ENCODE results near the gene GET3. TPM values are rescaled to one million over a fixed set of nuclear protein-coding genes. Genes with fewer than 3 reads are reported as not detected.

Gene GET3
- total and polyA plus RNA-seq, 5 donors from 2014 or later = 37.9 to 91.2 (median 72.7) TPM

- peak overlapping the region; percentile 38 to 93 (median 84) for H3K27ac Mint-ChIP-seq
- H3K36me3 Mint-ChIP-seq = peaks cover 9% of the 10 kb centered on the region
- peak overlapping the region; percentile 85 to 93 (median 90) for H3K4me3 Mint-ChIP-seq
- no peak for ATAC-seq (ENCODE audit: low read depth in 2 of 2)
- peaks cover 0 to 4% (median 0%) of the 10 kb centered on the region in 7 donors for H3K9me3 Mint-ChIP-seq
- Histone ChIP-seq H3K36me3 (ENCODE audit: control insufficient read depth, insufficient read depth, low read length) (peaks cover 8% of the 10 kb centered on the region), H3K27ac (ENCODE audit: insufficient read depth, low read length, poor library complexity, severe bottlenecking) (peak overlapping the region; percentile 23), H3K9me3 (ENCODE audit: control insufficient read depth in 2 of 2, low read length in 2 of 2) (no peaks in the 10 kb centered on the region), H3K4me3 (ENCODE audit: low read depth, low read length) (peak overlapping the region; percentile 37), H3K4me1 (ENCODE audit: control insufficient read depth, insufficient read depth, low read length, poor library complexity, severe bottlenecking) (peaks cover 34% of the 10 kb centered on the region), H3K27me3 (ENCODE audit: control insufficient read depth, insufficient read depth, low read length) (no peaks in the 10 kb centered on the region)
- DNase-seq = no peak
- H3K27me3 Mint-ChIP-seq = peaks cover 7% of the 10 kb centered on the region
- H3K4me1 Mint-ChIP-seq = peaks cover 4 to 49% (median 35%) of the 10 kb centered on the region in 4 donors
These were observed 17.0 kb upstream of the GET3 start for GRCh38 chr19:12720296-12720695.

- Histone ChIP-seq H3K36me3 (ENCODE audit: control insufficient read depth, insufficient read depth, low read length) (peaks cover 7% of the 10 kb centered on the region), H3K27me3 (ENCODE audit: control insufficient read depth, insufficient read depth, low read length) (no peaks in the 10 kb centered on the region), H3K27ac (ENCODE audit: insufficient read depth, low read length, poor library complexity, severe bottlenecking) (peak overlapping the region; percentile 86), H3K4me1 (ENCODE audit: control insufficient read depth, insufficient read depth, low read length, poor library complexity, severe bottlenecking) (peaks cover 34% of the 10 kb centered on the region), H3K4me3 (ENCODE audit: low read depth, low read length) (peak overlapping the region; percentile 62), H3K9me3 (ENCODE audit: control insufficient read depth in 2 of 2, low read length in 2 of 2) (no peaks in the 10 kb centered on the region)
- Mint-ChIP-seq H3K9me3 (peaks cover 0 to 4% (median 0%) of the 10 kb centered on the region in 7 donors), H3K4me1 (peaks cover 4 to 49% (median 35%) of the 10 kb centered on the region in 4 donors), H3K27me3 (peaks cover 7% of the 10 kb centered on the region), H3K27ac (peak overlapping the region; percentile 92 to 97 (median 95)), H3K4me3 (peak overlapping the region; percentile 90 to 97 (median 94)), H3K36me3 (peaks cover 5% of the 10 kb centered on the region)
- ATAC-seq (ENCODE audit: low read depth in 2 of 2) = no peak
- DNase-seq = peak in 1 of 3 donors; percentile 51
These were observed 16.2 kb upstream of the GET3 start for GRCh38 chr19:12720851-12721655.

GRCh38 chr19:12721656-12722565, 15.4 kb upstream of the GET3 start:
- Histone ChIP-seq H3K9me3 (ENCODE audit: control insufficient read depth in 2 of 2, low read length in 2 of 2) (no peaks in the 10 kb centered on the region), H3K27me3 (ENCODE audit: control insufficient read depth, insufficient read depth, low read length) (no peaks in the 10 kb centered on the region), H3K27ac (ENCODE audit: insufficient read depth, low read length, poor library complexity, severe bottlenecking) (peak overlapping the region; percentile 86), H3K4me3 (ENCODE audit: low read depth, low read length) (peak overlapping the region; percentile 62), H3K4me1 (ENCODE audit: control insufficient read depth, insufficient read depth, low read length, poor library complexity, severe bottlenecking) (peaks cover 34% of the 10 kb centered on the region), H3K36me3 (ENCODE audit: control insufficient read depth, insufficient read depth, low read length) (peaks cover 7% of the 10 kb centered on the region)
- peaks cover 3% of the 10 kb centered on the region for H3K36me3 Mint-ChIP-seq
- DNase-seq = peak; percentile 48 to 63 (median 48)
- peaks cover 7% of the 10 kb centered on the region for H3K27me3 Mint-ChIP-seq
- peak overlapping the region; percentile 93 to 97 (median 94) for H3K4me3 Mint-ChIP-seq
- H3K4me1 Mint-ChIP-seq = peaks cover 9 to 50% (median 33%) of the 10 kb centered on the region in 4 donors
- peak in 1 of 2 donors; percentile 25 for ATAC-seq (ENCODE audit: low read depth in 2 of 2)
- peak overlapping the region; percentile 92 to 97 (median 95) for H3K27ac Mint-ChIP-seq
- H3K9me3 Mint-ChIP-seq = peaks cover 0 to 4% (median 0%) of the 10 kb centered on the region in 7 donors

- Histone ChIP-seq H3K4me1 (ENCODE audit: control insufficient read depth, insufficient read depth, low read length, poor library complexity, severe bottlenecking) (peaks cover 34% of the 10 kb centered on the region), H3K27ac (ENCODE audit: insufficient read depth, low read length, poor library complexity, severe bottlenecking) (peak overlapping the region; percentile 86), H3K36me3 (ENCODE audit: control insufficient read depth, insufficient read depth, low read length) (peaks cover 8% of the 10 kb centered on the region), H3K4me3 (ENCODE audit: low read depth, low read length) (peak overlapping the region; percentile 92), H3K9me3 (ENCODE audit: control insufficient read depth in 2 of 2, low read length in 2 of 2) (no peaks in the 10 kb centered on the region), H3K27me3 (ENCODE audit: control insufficient read depth, insufficient read depth, low read length) (no peaks in the 10 kb centered on the region)
- DNase-seq (peak; percentile 92 to 98 (median 93)), ATAC-seq (ENCODE audit: low read depth in 2 of 2) (peak; percentile 92 to 94)
- H3K4me3 Mint-ChIP-seq = peak overlapping the region; percentile 93 to 95 (median 94)
- peak overlapping the region; percentile 83 to 97 (median 94) for H3K27ac Mint-ChIP-seq
- peaks cover 7% of the 10 kb centered on the region for H3K27me3 Mint-ChIP-seq
- H3K4me1 Mint-ChIP-seq = peaks cover 9 to 50% (median 33%) of the 10 kb centered on the region in 4 donors
- H3K9me3 Mint-ChIP-seq = peaks cover 0 to 4% (median 0%) of the 10 kb centered on the region in 7 donors
- peaks cover 3% of the 10 kb centered on the region for H3K36me3 Mint-ChIP-seq
These were observed 14.5 kb upstream of the GET3 start for GRCh38 chr19:12722566-12723380.

GRCh38 chr19:12723381-12723640, 14.0 kb upstream of the GET3 start:
- H3K27ac ChIP-seq (ENCODE audit: insufficient read depth, low read length, poor library complexity, severe bottlenecking) = peak overlapping the region; percentile 86
- peaks cover 11% of the 10 kb centered on the region for H3K36me3 ChIP-seq (ENCODE audit: control insufficient read depth, insufficient read depth, low read length)
- H3K9me3 ChIP-seq (ENCODE audit: control insufficient read depth in 2 of 2, low read length in 2 of 2) = no peaks in the 10 kb centered on the region
- H3K36me3 Mint-ChIP-seq = peaks cover 3% of the 10 kb centered on the region
- peaks cover 34% of the 10 kb centered on the region for H3K4me1 ChIP-seq (ENCODE audit: control insufficient read depth, insufficient read depth, low read length, poor library complexity, severe bottlenecking)
- H3K27me3 ChIP-seq (ENCODE audit: control insufficient read depth, insufficient read depth, low read length) = no peaks in the 10 kb centered on the region
- peaks cover 0 to 4% (median 0%) of the 10 kb centered on the region in 7 donors for H3K9me3 Mint-ChIP-seq
- H3K27me3 Mint-ChIP-seq = peaks cover 7% of the 10 kb centered on the region
- peak overlapping the region; percentile 92 for H3K4me3 ChIP-seq (ENCODE audit: low read depth, low read length)
- H3K4me1 Mint-ChIP-seq = peaks cover 9 to 50% (median 33%) of the 10 kb centered on the region in 4 donors
- ATAC-seq (ENCODE audit: low read depth in 2 of 2) = no peak
- H3K27ac Mint-ChIP-seq = peak overlapping the region; percentile 83 to 97 (median 94)
- peak overlapping the region; percentile 93 to 95 (median 94) for H3K4me3 Mint-ChIP-seq
- peak in 1 of 3 donors; percentile 21 for DNase-seq

GRCh38 chr19:12723641-12724426, 13.5 kb upstream of the GET3 start, which contains the start of gene TNPO2:
Gene TNPO2 (minus strand): TSS chr19:12723932. CDS start chr19:12720977, 2,955 bp downstream.
- peak within 1 kb of the TSS; percentile 92 for H3K4me3 ChIP-seq (ENCODE audit: low read depth, low read length)
- Mint-ChIP-seq H3K27ac (peak within 1 kb of the TSS; percentile 83 to 97 (median 94)), H3K4me1 (peaks cover 9 to 45% (median 33%) of the 10 kb centered on the region in 4 donors), H3K9me3 (peaks cover 0 to 4% (median 0%) of the 10 kb centered on the region in 7 donors), H3K4me3 (peak within 1 kb of the TSS; percentile 93 to 95 (median 94)), H3K27me3 (peaks cover 7% of the 10 kb centered on the region), H3K36me3 (peaks cover 7% of the 10 kb centered on the region)
- no peaks in the 10 kb centered on the region for H3K9me3 ChIP-seq (ENCODE audit: control insufficient read depth in 2 of 2, low read length in 2 of 2)
- H3K4me1 ChIP-seq (ENCODE audit: control insufficient read depth, insufficient read depth, low read length, poor library complexity, severe bottlenecking) = peaks cover 34% of the 10 kb centered on the region
- ATAC-seq (ENCODE audit: low read depth in 2 of 2) = peak; percentile 26 to 33
- peak within 1 kb of the TSS; percentile 86 for H3K27ac ChIP-seq (ENCODE audit: insufficient read depth, low read length, poor library complexity, severe bottlenecking)
- H3K27me3 ChIP-seq (ENCODE audit: control insufficient read depth, insufficient read depth, low read length) = no peaks in the 10 kb centered on the region
- peaks cover 6% of the 10 kb centered on the region for H3K36me3 ChIP-seq (ENCODE audit: control insufficient read depth, insufficient read depth, low read length)
- DNase-seq = peak; percentile 41 to 85 (median 70)

All from CD4-positive, CD25-positive, alpha-beta regulatory T cell (primary cell).